HG03521 (cell line): ENCODE results near the gene TPGS2.
A peak's percentile ranks its signal among the peaks of the same experiment; 100 is the strongest.
"Not testable (repeated sequence)": the region's sequence is repeated elsewhere in the genome, so short reads cannot be mapped to it uniquely, and the experiment has no call there.

Source experiments
- ATAC-seq: cut with Tn5 transposase; IDR thresholded peaks from one replicate; pipeline ENCODE4 v1.9.1; 2021; ENCODE audit warnings: mild to moderate bottlenecking, moderate library complexity; ENCODE audit not compliant: unreplicated experiment

The TPGS2 gene

GRCh38 chr18:36825526-36825925 is 3.3 kb downstream of the TPGS2 start:
- ATAC-seq: no peak

GRCh38 chr18:36821681-36822080 is 7.1 kb downstream of the TPGS2 start:
- ATAC-seq: no peak

GRCh38 chr18:36819621-36820020 is 9.2 kb downstream of the TPGS2 start:
- ATAC-seq: no peak

GRCh38 chr18:36818652-36819051 is 10.2 kb downstream of the TPGS2 start:
- no peak for ATAC-seq

GRCh38 chr18:36817039-36817438 is 11.8 kb downstream of the TPGS2 start:
- no peak for ATAC-seq

- ATAC-seq: not testable (repeated sequence)
Measured at GRCh38 chr18:36816096-36816495, 12.7 kb downstream of the TPGS2 start.

- ATAC-seq: no peak
Measured at GRCh38 chr18:36814994-36815393, 13.8 kb downstream of the TPGS2 start.

- ATAC-seq: no peak
Measured at GRCh38 chr18:36813824-36814223, 15.0 kb downstream of the TPGS2 start.

GRCh38 chr18:36813101-36813775 is 15.6 kb downstream of the TPGS2 start:
- no peak for ATAC-seq

- no peak for ATAC-seq
Measured at GRCh38 chr18:36812678-36813077, 16.1 kb downstream of the TPGS2 start.

GRCh38 chr18:36811955-36812354 is 16.8 kb downstream of the TPGS2 start:
- no peak for ATAC-seq

GRCh38 chr18:36811430-36811829 is 17.4 kb downstream of the TPGS2 start:
- ATAC-seq: no peak

GRCh38 chr18:36809590-36810381 is 19.0 kb downstream of the TPGS2 start:
- peak; percentile 98 for ATAC-seq

GRCh38 chr18:36808681-36809080 is 20.1 kb downstream of the TPGS2 start:
- ATAC-seq: no peak

GRCh38 chr18:36805105-36805504 is 23.7 kb downstream of the TPGS2 start:
- no peak for ATAC-seq

- ATAC-seq: no peak
Measured at GRCh38 chr18:36798738-36799473, 29.9 kb downstream of the TPGS2 start.

GRCh38 chr18:36792634-36793283 is 36.0 kb downstream of the TPGS2 start:
- no peak for ATAC-seq

GRCh38 chr18:36786686-36787085 is 42.1 kb downstream of the TPGS2 start:
- no peak for ATAC-seq

- no peak for ATAC-seq
Measured at GRCh38 chr18:36783792-36784191, 45.0 kb downstream of the TPGS2 start.

- no peak for ATAC-seq
Measured at GRCh38 chr18:36782710-36783109, 46.1 kb downstream of the TPGS2 start.

- no peak for ATAC-seq
Measured at GRCh38 chr18:36780748-36781147, 48.1 kb downstream of the TPGS2 start.
